Dermis microvascular lymphatic vessel endothelial cell (primary cell): Measurements from ENCODE around the gene USP20. TPM values are rescaled to one million over a fixed set of nuclear protein-coding genes. Genes with fewer than 3 reads are reported as not detected.

Experiments used
- DNase-seq, 2 donors: peaks; one replicate each; pipeline versions ENCODE4 v3.0.0 to v3.0.0-alpha.2; 2010; ENCODE audit warnings: low read depth in 2 of 2
- total RNA-seq: library from RNA; depleted of rRNA; stranded (reverse); fragments of >200 nt; gene quantifications from 2 replicates; pipeline ENCODE4 v1.2.1, GENCODE V29; 2014

USP20 gene
- total RNA-seq, 1 donor from 2014 or later, result 4.7 TPM

- DNase-seq, result no peak
Measured at GRCh38 chr9:129874261-129875101, 39.2 kb downstream of the USP20 start.

GRCh38 chr9:129875181-129875611, 39.9 kb downstream of the USP20 start:
- DNase-seq, result no peak

- DNase-seq, result no peak
Measured at GRCh38 chr9:129875687-129876395, 40.6 kb downstream of the USP20 start.

GRCh38 chr9:129876815-129877214, 41.6 kb downstream of the USP20 start:
- DNase-seq, result no peak

GRCh38 chr9:129878291-129878690, 43.0 kb downstream of the USP20 start:
- DNase-seq, result no peak

- no peak for DNase-seq
Measured at GRCh38 chr9:129879103-129879699, 43.9 kb downstream of the USP20 start.

- no peak for DNase-seq
Measured at GRCh38 chr9:129879991-129880653, 44.9 kb downstream of the USP20 start.

GRCh38 chr9:129880654-129881546, 45.6 kb downstream of the USP20 start:
- DNase-seq, result no peak

GRCh38 chr9:129881547-129882324, 46.5 kb downstream of the USP20 start:
- DNase-seq, result no peak

- peak in 1 of 2 donors; percentile 71 for DNase-seq
Measured at GRCh38 chr9:129884220-129885017, 49.2 kb downstream of the USP20 start.

GRCh38 chr9:129885018-129885669, 49.9 kb downstream of the USP20 start:
- DNase-seq, result peak in 1 of 2 donors; percentile 20

- DNase-seq, result peak in 1 of 2 donors; percentile 87
Measured at GRCh38 chr9:129885670-129886106, 50.4 kb downstream of the USP20 start.

- peak in 1 of 2 donors; percentile 42 for DNase-seq
Measured at GRCh38 chr9:129886226-129887174, 51.2 kb downstream of the USP20 start.

- DNase-seq, result peak in 1 of 2 donors; percentile 37
Measured at GRCh38 chr9:129887334-129888292, 52.4 kb downstream of the USP20 start.

- DNase-seq, result no peak
Measured at GRCh38 chr9:129888293-129889121, 53.2 kb downstream of the USP20 start.
